Caco-2 (cell line): ENCODE data around the gene ARV1. TPM values are rescaled to one million over a fixed set of nuclear protein-coding genes. Genes with fewer than 3 reads are reported as not detected.
"Not testable (repeated sequence)": the region's sequence is repeated elsewhere in the genome, so short reads cannot be mapped to it uniquely, and the experiment has no call there.

Experiments
- BruUV-seq: library from RNA; stranded (reverse); fragments of 400-500 nt; replicated peaks from 2 replicates; lab custom pipeline; 2021; lab: Mats Ljungman, UMichigan
- CTCF ChIA-PET: fragments of 300-600 bp; sonication (Branson Sonifier 250); formaldehyde crosslinking; loops from one replicate; lab custom pipeline; 2022; ENCODE audit warnings: antibody characterized with exemption; lab: Charles Lee
- POLR2A ChIA-PET: fragments of 300-600 bp; sonication (Branson Sonifier 250); formaldehyde crosslinking; loops from one replicate; lab custom pipeline; 2022; ENCODE audit warnings: antibody characterized with exemption; lab: Charles Lee
- DNase-seq, 2 experiments: peaks; one replicate each; pipeline versions ENCODE4 v3.0.0 to v3.0.0-alpha.2; 2020 to 2022
- H3K27me3 ChIP-seq: replicated peaks from 2 replicates; pipeline ENCODE4 v1.6.0; 2011; ENCODE audit warnings: low read length; ENCODE audit not compliant: control insufficient read depth, insufficient read depth
- H3K36me3 ChIP-seq: 2 replicates; pipeline ENCODE4 v1.5.1; 2011; ENCODE audit warnings: low read length; ENCODE audit not compliant: control insufficient read depth, insufficient read depth
- H3K4me1 ChIP-seq: fragments of 250-450 bp; sonication (Bioruptor Pico); 2 replicates; pipeline ENCODE4 v1.5.1; 2020; ENCODE audit warnings: mild to moderate bottlenecking
- H3K4me3 ChIP-seq: 2 replicates; pipeline ENCODE4 v1.5.1; 2011; ENCODE audit warnings: low read depth, mild to moderate bottlenecking, control low read depth, low read length
- H3K9me3 ChIP-seq: fragments of 250-450 bp; sonication (Bioruptor Pico); 2 replicates; pipeline ENCODE4 v1.5.1; 2020; ENCODE audit warnings: mild to moderate bottlenecking, moderate library complexity
- H3K27ac Mint-ChIP-seq: one replicate; pipeline ENCODE4 v1.8.0; 2022; ENCODE audit warnings: mixed read lengths; ENCODE audit not compliant: unreplicated experiment
- H3K27me3 Mint-ChIP-seq: one replicate; pipeline ENCODE4 v1.8.0; 2022; ENCODE audit warnings: mixed read lengths; ENCODE audit not compliant: insufficient read depth, unreplicated experiment
- H3K36me3 Mint-ChIP-seq: one replicate; pipeline ENCODE4 v1.8.0; 2022; ENCODE audit warnings: mild to moderate bottlenecking, mixed read lengths; ENCODE audit not compliant: insufficient read depth, unreplicated experiment
- H3K4me1 Mint-ChIP-seq: one replicate; pipeline ENCODE4 v1.8.0; 2022; ENCODE audit warnings: low read depth, mixed read lengths; ENCODE audit not compliant: unreplicated experiment
- H3K4me3 Mint-ChIP-seq: one replicate; pipeline ENCODE4 v1.8.0; 2022; ENCODE audit warnings: mild to moderate bottlenecking, moderate library complexity, mixed read lengths; ENCODE audit not compliant: unreplicated experiment
- H3K9me3 Mint-ChIP-seq: one replicate; pipeline ENCODE4 v1.8.0; 2022; ENCODE audit warnings: mixed read lengths; ENCODE audit not compliant: unreplicated experiment
- CTCF ChIP-seq, 2 experiments: fragments of 200-600 bp in 1 of 2; IDR thresholded peaks; 1 replicate in 1 of 2; 2 replicates in 1 of 2; pipeline versions ENCODE4 v1.5.1 to v1.8.0; 2011 to 2022; ENCODE audit warnings: antibody characterized with exemption in 1 of 2, control low read depth in 1 of 2, inconsistent platforms in 1 of 2, low read depth in 1 of 2, low read length in 1 of 2, mild to moderate bottlenecking in 1 of 2, moderate library complexity in 1 of 2; ENCODE audit not compliant: insufficient read depth in 1 of 2, severe bottlenecking in 1 of 2, unreplicated experiment in 1 of 2
- intact Hi-C: fragments of 100-400 bp; cut with micrococcal nuclease; formaldehyde crosslinking; loops from one replicate; pipeline ENCODE4 v1.10.0; 2022; ENCODE audit not compliant: unreplicated experiment
- total RNA-seq: library from RNA; stranded (reverse); gene quantifications from 2 replicates; pipeline ENCODE4 v1.2.3, GENCODE V29; 2022

ARV1 gene
- total RNA-seq, 1 experiment from 2014 or later = 9.8 TPM

DNA sequence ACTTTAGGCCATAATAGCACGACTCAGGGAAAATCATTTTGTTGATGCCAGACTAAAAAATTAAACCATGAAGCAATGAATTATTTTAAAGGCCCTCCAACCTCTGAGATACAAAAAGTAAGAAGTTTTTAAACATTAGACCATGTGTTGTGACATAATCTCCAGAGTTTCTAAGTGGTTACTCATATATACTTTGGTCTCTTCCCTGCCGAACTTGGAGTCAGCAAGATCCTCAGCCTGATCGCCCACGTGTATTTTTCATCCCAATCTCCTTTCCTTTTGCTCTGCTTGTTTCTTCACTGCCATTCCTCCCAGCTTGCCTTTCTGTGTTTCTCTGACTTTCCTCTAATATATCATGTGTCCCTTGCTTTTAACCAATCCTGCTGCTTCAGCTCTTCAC is 3.8 kb downstream of the ARV1 start:
- BruUV-seq = no TSS peak
- POLR2A ChIA-PET = no interaction called here
- TF ChIP-seq CTCF (IDR thresholded peaks at IDR 0.05; ENCODE audit: insufficient read depth in 1 of 2, low read depth in 1 of 2, low read length in 1 of 2, severe bottlenecking in 1 of 2, unreplicated experiment in 1 of 2) = no peak
- Mint-ChIP-seq H3K4me3 (no peak overlapping the region), H3K27ac (no peak overlapping the region), H3K9me3 (no peaks in the 10 kb centered on the region), H3K4me1 (peaks cover 14% of the 10 kb centered on the region), H3K36me3 (peaks cover 7% of the 10 kb centered on the region), H3K27me3 (no peaks in the 10 kb centered on the region)
- Histone ChIP-seq H3K4me1 (peaks cover 25% of the 10 kb centered on the region), H3K27me3 (no peaks in the 10 kb centered on the region), H3K4me3 (no peak overlapping the region), H3K9me3 (no peaks in the 10 kb centered on the region), H3K36me3 (0 out of 2 replicates have a peak, but pooled peaks cover 1% of the 10 kb centered on the region)
- intact Hi-C loops = no loop called here
- no peak for DNase-seq
- CTCF ChIA-PET = interaction anchor here (0.6 kb wide), 1 partner anchor 76 kb away, joined by 4 read pairs; no protein-coding TSS in a partner anchor

DNA sequence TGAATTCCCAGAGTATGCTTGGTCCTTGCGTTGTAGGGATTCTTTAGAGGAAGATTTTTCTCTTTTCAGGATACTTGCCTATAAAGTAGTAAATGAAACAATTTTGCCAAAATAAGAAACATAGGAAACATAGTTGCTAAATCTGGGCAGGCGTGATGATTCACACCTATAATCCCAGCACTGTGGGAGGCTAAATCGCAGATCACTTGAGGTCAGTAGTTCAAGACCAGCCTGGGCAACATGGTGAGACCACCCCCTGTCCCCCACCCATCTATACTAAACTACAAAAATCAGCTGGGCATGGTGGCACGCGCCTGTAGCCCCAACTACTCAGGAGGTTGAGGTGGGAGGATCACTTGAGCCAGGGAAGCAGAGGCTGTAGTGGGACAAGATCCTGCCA is 4.9 kb downstream of the ARV1 start:
- H3K27me3 ChIP-seq = no peaks in the 10 kb centered on the region
- Mint-ChIP-seq H3K9me3 (no peaks in the 10 kb centered on the region), H3K4me3 (no peak overlapping the region), H3K27me3 (no peaks in the 10 kb centered on the region), H3K36me3 (peaks cover 9% of the 10 kb centered on the region), H3K27ac (peak overlapping the region; percentile 10), H3K4me1 (peaks cover 14% of the 10 kb centered on the region)
- intact Hi-C loops = no loop called here
- TF ChIP-seq CTCF (IDR thresholded peaks at IDR 0.05; ENCODE audit: insufficient read depth in 1 of 2, low read depth in 1 of 2, low read length in 1 of 2, severe bottlenecking in 1 of 2, unreplicated experiment in 1 of 2) = no peak
- H3K36me3 ChIP-seq = 0 out of 2 replicates have a peak, but pooled peaks cover 1% of the 10 kb centered on the region
- BruUV-seq = no TSS peak
- H3K4me3 ChIP-seq = no peak overlapping the region
- ChIA-PET POLR2A (no interaction called here), CTCF (no interaction called here)
- no peaks in the 10 kb centered on the region for H3K9me3 ChIP-seq
- DNase-seq = no peak
- H3K4me1 ChIP-seq = peaks cover 25% of the 10 kb centered on the region

- H3K4me3 Mint-ChIP-seq = peak overlapping the region; percentile 11
- H3K9me3 Mint-ChIP-seq, H3K27me3 ChIP-seq, H3K9me3 ChIP-seq, BruUV-seq, H3K36me3 ChIP-seq, H3K4me3 ChIP-seq, H3K36me3 Mint-ChIP-seq, intact Hi-C loops, POLR2A ChIA-PET, H3K27me3 Mint-ChIP-seq, DNase-seq: not testable (repeated sequence)
- peaks cover 21% of the 10 kb centered on the region for H3K4me1 ChIP-seq
- H3K27ac Mint-ChIP-seq = peak overlapping the region; percentile 10
- peaks cover 14% of the 10 kb centered on the region for H3K4me1 Mint-ChIP-seq
- CTCF ChIA-PET = interaction anchor here (0.6 kb wide), 2 partner anchors 105 to 268 kb away, joined by 3 to 5 read pairs; no protein-coding TSS in a partner anchor
These were observed 6.0 kb downstream of the ARV1 start for GRCh38 chr1:230984622-230985515.
